ENCODE measurements around the gene SLC25A48.

DNA sequence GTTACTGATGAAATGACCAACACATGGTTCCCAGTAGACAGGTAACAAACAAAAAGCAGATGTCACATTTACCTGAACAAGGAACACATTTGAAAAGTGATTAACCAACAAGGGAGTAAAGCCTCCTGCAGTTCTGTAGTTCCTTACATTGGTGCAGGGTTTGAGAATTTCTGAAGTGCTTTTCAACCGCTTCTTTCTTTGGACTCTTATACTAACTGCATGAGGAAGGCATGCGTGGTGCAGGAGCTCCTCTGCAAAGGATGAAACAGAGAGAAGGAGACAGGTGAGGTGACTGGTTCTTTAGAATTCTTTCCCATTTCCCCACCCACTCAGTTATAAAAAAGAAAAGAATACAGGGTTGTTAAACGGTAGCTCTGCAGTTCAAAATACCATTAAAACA lies 65.8 kb downstream of the SLC25A48 start:
- TF ChIP-seq, protein P1, sequence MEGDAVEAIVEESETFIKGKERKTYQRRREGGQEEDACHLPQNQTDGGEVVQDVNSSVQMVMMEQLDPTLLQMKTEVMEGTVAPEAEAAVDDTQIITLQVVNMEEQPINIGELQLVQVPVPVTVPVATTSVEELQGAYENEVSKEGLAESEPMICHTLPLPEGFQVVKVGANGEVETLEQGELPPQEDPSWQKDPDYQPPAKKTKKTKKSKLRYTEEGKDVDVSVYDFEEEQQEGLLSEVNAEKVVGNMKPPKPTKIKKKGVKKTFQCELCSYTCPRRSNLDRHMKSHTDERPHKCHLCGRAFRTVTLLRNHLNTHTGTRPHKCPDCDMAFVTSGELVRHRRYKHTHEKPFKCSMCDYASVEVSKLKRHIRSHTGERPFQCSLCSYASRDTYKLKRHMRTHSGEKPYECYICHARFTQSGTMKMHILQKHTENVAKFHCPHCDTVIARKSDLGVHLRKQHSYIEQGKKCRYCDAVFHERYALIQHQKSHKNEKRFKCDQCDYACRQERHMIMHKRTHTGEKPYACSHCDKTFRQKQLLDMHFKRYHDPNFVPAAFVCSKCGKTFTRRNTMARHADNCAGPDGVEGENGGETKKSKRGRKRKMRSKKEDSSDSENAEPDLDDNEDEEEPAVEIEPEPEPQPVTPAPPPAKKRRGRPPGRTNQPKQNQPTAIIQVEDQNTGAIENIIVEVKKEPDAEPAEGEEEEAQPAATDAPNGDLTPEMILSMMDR (IDR thresholded peaks at IDR 0.05), result no peak
- TF ChIP-seq POLR2A (IDR thresholded peaks at IDR 0.05), result no peak
